SK-N-SH (cell line): Measurements from ENCODE around the gene CLEC16A. TPM values are rescaled to one million over a fixed set of nuclear protein-coding genes. Genes with fewer than 3 reads are reported as not detected.

Experiments used
- CTCF ChIA-PET: fragments of 300-600, 350-600 bp; formaldehyde crosslinking; extraction: SDS; loops from one replicate; lab custom pipeline; 2021; lab: Yijun Ruan, JAX
- POLR2A ChIA-PET: fragments of 350-600 bp; sonication (Branson Sonifier 250); formaldehyde crosslinking; extraction: SDS; loops from one replicate; lab custom pipeline; 2020; ENCODE audit warnings: antibody characterized with exemption, inconsistent platforms; lab: Yijun Ruan, JAX
- DNase-seq: peaks from one replicate; pipeline ENCODE4 v3.0.0; 2012
- H2AFZ ChIP-seq: fragments of 200-600 bp; sonication (generic); 2 replicates; pipeline ENCODE4 v1.8.1; 2016; ENCODE audit warnings: antibody characterized with exemption, mild to moderate bottlenecking, low read depth
- H3F3A ChIP-seq: fragments of 200-600 bp; sonication (generic); replicated peaks from 2 replicates; pipeline ENCODE3; 2016; ENCODE audit warnings: antibody characterized with exemption, mild to moderate bottlenecking; ENCODE audit not compliant: insufficient read depth
- H3K27ac ChIP-seq, 2 experiments: fragments of 200-500 bp in 1 of 2; fragments of 200-600 bp in 1 of 2; sonication (Bioruptor generic) in 1 of 2; sonication (generic), shearing (Covaris generic) in 1 of 2; 2 replicates each; pipeline versions ENCODE4 v1.5.1 to v1.6.1; 2014 to 2016; ENCODE audit warnings: low read depth in 2 of 2, inconsistent platforms in 1 of 2, low read length in 1 of 2, mild to moderate bottlenecking in 1 of 2, mixed read lengths in 1 of 2
- H3K27me3 ChIP-seq: fragments of 200-600 bp; sonication (generic), shearing (Covaris generic); 2 replicates; pipeline ENCODE4 v1.6.1; 2016; ENCODE audit warnings: mixed run types; ENCODE audit not compliant: insufficient read depth
- H3K36me3 ChIP-seq, 2 experiments: fragments of 200-500 bp in 1 of 2; fragments of 200-600 bp in 1 of 2; sonication (Bioruptor generic) in 1 of 2; sonication (generic) in 1 of 2; replicated peaks in 1 of 2; 2 replicates each; pipeline versions ENCODE3 to v1.5.1; 2014 to 2016; ENCODE audit warnings: low read length in 1 of 2, mild to moderate bottlenecking in 1 of 2; ENCODE audit not compliant: insufficient read depth in 2 of 2, control insufficient read depth in 1 of 2
- H3K4me1 ChIP-seq, 2 experiments: fragments of 200-500 bp in 1 of 2; fragments of 200-600 bp in 1 of 2; sonication (Bioruptor generic) in 1 of 2; sonication (generic), shearing (Covaris generic) in 1 of 2; 2 replicates each; pipeline versions ENCODE4 v1.5.1 to v1.6.1; 2014 to 2016; ENCODE audit warnings: low read depth in 1 of 2, low read length in 1 of 2, mixed run types in 1 of 2; ENCODE audit not compliant: insufficient read depth in 2 of 2, control insufficient read depth in 1 of 2
- H3K4me2 ChIP-seq: fragments of 200-600 bp; sonication (generic), shearing (Covaris generic); 2 replicates; pipeline ENCODE4 v1.6.1; 2017; ENCODE audit warnings: mixed run types
- H3K4me3 ChIP-seq, 2 experiments: fragments of 200-500 bp in 1 of 2; fragments of 200-600 bp in 1 of 2; sonication (Bioruptor generic) in 1 of 2; sonication (generic), shearing (Covaris generic) in 1 of 2; 2 replicates each; pipeline versions ENCODE4 v1.5.1 to v1.8.1; 2014 to 2016; ENCODE audit warnings: low read depth in 2 of 2, inconsistent platforms in 1 of 2, low read length in 1 of 2, mild to moderate bottlenecking in 1 of 2, mixed read lengths in 1 of 2, moderate library complexity in 1 of 2
- H3K79me2 ChIP-seq: fragments of 200-600 bp; sonication (generic); 2 replicates; pipeline ENCODE4 v1.8.1; 2017; ENCODE audit warnings: mild to moderate bottlenecking; ENCODE audit not compliant: insufficient read depth
- H3K9ac ChIP-seq: fragments of 200-600 bp; sonication (generic); 2 replicates; pipeline ENCODE4 v1.6.1; 2017; ENCODE audit warnings: mixed run types
- H3K9me2 ChIP-seq: fragments of 200-600 bp; sonication (generic); 2 replicates; pipeline ENCODE4 v1.6.1; 2017; ENCODE audit warnings: mixed run types
- H3K9me3 ChIP-seq: fragments of 200-600 bp; sonication (generic); 2 replicates; pipeline ENCODE4 v1.6.1; 2017; ENCODE audit warnings: mixed run types, mild to moderate bottlenecking, moderate library complexity
- H4K20me1 ChIP-seq: fragments of 200-600 bp; sonication (generic); 2 replicates; pipeline ENCODE4 v1.6.1; 2017; ENCODE audit warnings: mild to moderate bottlenecking, mixed run types; ENCODE audit not compliant: insufficient read depth
- CHD2 ChIP-seq: fragments of 150-350 bp; IDR thresholded peaks from 2 replicates; pipeline ENCODE4 v1.6.1; 2018; ENCODE audit warnings: low read length; ENCODE audit not compliant: partially characterized antibody
- ELF1 ChIP-seq: IDR thresholded peaks from 2 replicates; pipeline ENCODE4 v1.4.0; 2012
- FOSL2 ChIP-seq: IDR thresholded peaks from 2 replicates; pipeline ENCODE4 v1.4.0; 2012; ENCODE audit warnings: low read depth, mild to moderate bottlenecking, moderate library complexity, borderline replicate concordance
- FOXJ3 ChIP-seq: sonication (generic); formaldehyde crosslinking; IDR thresholded peaks from 2 replicates; pipeline ENCODE4 v1.5.1; 2020; ENCODE audit warnings: mild to moderate bottlenecking, missing genetic modification reagents
- GABPA ChIP-seq: IDR thresholded peaks from 2 replicates; pipeline ENCODE4 v1.4.0; 2012; ENCODE audit warnings: low read depth, mild to moderate bottlenecking
- GATA2 ChIP-seq: sonication (generic); formaldehyde crosslinking; IDR thresholded peaks from 2 replicates; pipeline ENCODE4 v1.5.0; 2020; ENCODE audit warnings: mild to moderate bottlenecking, missing genetic modification reagents
- NRF1 ChIP-seq: IDR thresholded peaks from 2 replicates; pipeline ENCODE4 v1.6.1; 2012; ENCODE audit warnings: low read depth, mild to moderate bottlenecking, low read length
- RFX5 ChIP-seq: IDR thresholded peaks from 2 replicates; pipeline ENCODE4 v1.6.1; 2012; ENCODE audit warnings: mild to moderate bottlenecking, improper control_type of control experiment, low read length
- RXRA ChIP-seq: IDR thresholded peaks from 2 replicates; pipeline ENCODE4 v1.4.0; 2012; ENCODE audit warnings: low read depth, mild to moderate bottlenecking, borderline replicate concordance
- SMC3 ChIP-seq: IDR thresholded peaks from 2 replicates; pipeline ENCODE4 v1.6.1; 2012; ENCODE audit warnings: low read depth, low read length, improper control_type of control experiment
- TAF1 ChIP-seq: IDR thresholded peaks from 2 replicates; pipeline ENCODE4 v1.6.1; 2012; ENCODE audit warnings: low read depth, mild to moderate bottlenecking, low read length, moderate library complexity, borderline replicate concordance
- TEAD4 ChIP-seq: IDR thresholded peaks from 2 replicates; pipeline ENCODE4 v1.4.0; 2012; ENCODE audit warnings: mild to moderate bottlenecking, borderline replicate concordance; ENCODE audit not compliant: insufficient read depth
- YY1 ChIP-seq: IDR thresholded peaks from 2 replicates; pipeline ENCODE4 v1.4.0; 2012; ENCODE audit warnings: low read depth, mild to moderate bottlenecking
- WGBS: methylation state at CpG from one replicate; pipeline ENCODE4 v1.1.6; 2017; ENCODE audit warnings: low lambda C conversion rate; 5-methylcytosine and 5-hydroxymethylcytosine counted together
- polyA plus RNA-seq, 3 experiments: library from polyadenylated mRNA; depleted of rRNA; stranded (reverse); fragments of >200 nt; gene quantifications; 2 replicates each; pipeline ENCODE4 v1.2.3, GENCODE V29; 2012
- TF ChIP-seq, protein P1 (sequence below): fragments of 150-350 bp; IDR thresholded peaks from 2 replicates; pipeline ENCODE4 v1.6.1; 2016; ENCODE audit warnings: mild to moderate bottlenecking, low read depth, low read length
- TF ChIP-seq, protein P2 (sequence below): IDR thresholded peaks from 2 replicates; pipeline ENCODE4 v1.6.1; 2012; ENCODE audit warnings: mild to moderate bottlenecking, low read depth, low read length, moderate library complexity
- TF ChIP-seq, protein P3 (sequence below): fragments of 200-600 bp; sonication (generic); IDR thresholded peaks from 2 replicates; pipeline ENCODE4 v1.6.1; 2017; ENCODE audit warnings: antibody characterized with exemption, mild to moderate bottlenecking, moderate library complexity
- TF ChIP-seq, protein P4 (sequence below): IDR thresholded peaks from 2 replicates; pipeline ENCODE4 v1.4.0; 2012; ENCODE audit warnings: low read depth
- TF ChIP-seq, protein P5 (sequence below): IDR thresholded peaks from 2 replicates; pipeline ENCODE4 v1.4.0; 2012; ENCODE audit warnings: low read depth, borderline replicate concordance

The CLEC16A gene
- polyA plus RNA-seq, 1 of the 3 experiments (the other 2 are of a cell fraction) = 13.7 TPM

DNA sequence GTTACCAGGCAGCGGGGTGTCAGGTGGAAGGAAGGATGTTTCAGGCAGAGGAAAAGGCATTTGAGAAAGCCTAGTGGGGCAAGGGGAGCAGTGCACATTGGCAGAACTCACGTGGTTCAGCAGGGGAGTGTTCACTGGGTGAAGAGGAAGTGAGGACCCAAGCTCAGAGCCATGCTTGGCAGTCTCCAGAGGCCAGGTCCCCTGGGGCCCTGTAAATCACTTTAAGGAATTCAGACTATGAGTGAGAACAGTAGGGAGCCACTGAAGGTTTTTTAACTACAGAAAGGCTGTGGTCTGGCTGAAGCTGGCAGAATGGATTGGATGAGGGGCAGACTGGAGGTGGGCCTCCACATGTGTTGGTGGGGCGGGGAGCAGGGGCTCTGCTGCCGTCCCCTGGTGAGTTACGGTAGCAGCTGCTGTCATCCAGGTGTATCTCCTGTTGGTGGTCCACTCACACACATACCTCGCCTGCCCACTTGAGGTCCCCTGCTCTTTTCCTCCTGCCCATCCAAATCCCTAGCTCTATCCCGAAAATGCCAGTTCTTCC lies 5.1 kb downstream of the CLEC16A start (continued):
- TF ChIP-seq GABPA (no peak), TEAD4 (no peak)

DNA sequence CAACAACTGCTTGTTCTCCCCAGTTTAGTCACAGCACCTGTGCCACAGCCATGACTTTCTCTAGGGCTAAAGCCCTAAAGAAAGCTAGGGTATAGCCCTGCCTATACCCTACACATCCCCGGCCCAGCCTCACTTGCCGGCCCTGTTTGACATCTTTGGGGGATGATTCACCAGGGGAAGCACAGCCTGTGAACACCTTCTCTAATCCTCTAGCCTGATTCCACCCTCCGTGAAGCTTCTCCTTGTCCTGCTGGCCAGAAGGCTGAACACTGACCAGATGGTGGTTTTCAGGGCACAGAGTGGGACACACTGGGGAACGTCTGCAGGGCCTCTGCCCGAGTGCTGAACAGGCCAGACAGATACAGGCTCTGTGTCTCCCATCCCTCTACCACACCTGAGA lies 6.0 kb downstream of the CLEC16A start:
- no peaks in the 10 kb centered on the region for H3K36me3 ChIP-seq
- H3F3A ChIP-seq = peaks cover 3% of the 10 kb centered on the region
- CTCF ChIA-PET = interaction anchor here (0.8 to 12.0 kb wide), 8 partner anchors 10 to 446 kb away, joined by 3 to 199 read pairs (median 4); partner anchors contain the start of gene SOCS1
- WGBS = 45% methylated on average over 5 of the region's 5 CpGs
- H3K79me2 ChIP-seq = peaks cover 63% of the 10 kb centered on the region
- H3K27me3 ChIP-seq = no peaks in the 10 kb centered on the region
- no peak overlapping the region for H2AFZ ChIP-seq
- peaks cover 7% of the 10 kb centered on the region for H4K20me1 ChIP-seq
- no peak overlapping the region for H3K4me2 ChIP-seq
- DNase-seq = no peak
- no peak overlapping the region for H3K4me3 ChIP-seq
- TF ChIP-seq TEAD4 (no peak), FOSL2 (no peak), NRF1 (no peak), YY1 (no peak), FOXJ3 (CRISPR knock-in tag) (no peak), RXRA (no peak), TAF1 (no peak), ELF1 (no peak), GATA2 (no peak), CHD2 (no peak), SMC3 (no peak), RFX5 (no peak)
- TF ChIP-seq, protein P1, sequence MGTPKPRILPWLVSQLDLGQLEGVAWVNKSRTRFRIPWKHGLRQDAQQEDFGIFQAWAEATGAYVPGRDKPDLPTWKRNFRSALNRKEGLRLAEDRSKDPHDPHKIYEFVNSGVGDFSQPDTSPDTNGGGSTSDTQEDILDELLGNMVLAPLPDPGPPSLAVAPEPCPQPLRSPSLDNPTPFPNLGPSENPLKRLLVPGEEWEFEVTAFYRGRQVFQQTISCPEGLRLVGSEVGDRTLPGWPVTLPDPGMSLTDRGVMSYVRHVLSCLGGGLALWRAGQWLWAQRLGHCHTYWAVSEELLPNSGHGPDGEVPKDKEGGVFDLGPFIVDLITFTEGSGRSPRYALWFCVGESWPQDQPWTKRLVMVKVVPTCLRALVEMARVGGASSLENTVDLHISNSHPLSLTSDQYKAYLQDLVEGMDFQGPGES = no peak
- TF ChIP-seq, protein P2, sequence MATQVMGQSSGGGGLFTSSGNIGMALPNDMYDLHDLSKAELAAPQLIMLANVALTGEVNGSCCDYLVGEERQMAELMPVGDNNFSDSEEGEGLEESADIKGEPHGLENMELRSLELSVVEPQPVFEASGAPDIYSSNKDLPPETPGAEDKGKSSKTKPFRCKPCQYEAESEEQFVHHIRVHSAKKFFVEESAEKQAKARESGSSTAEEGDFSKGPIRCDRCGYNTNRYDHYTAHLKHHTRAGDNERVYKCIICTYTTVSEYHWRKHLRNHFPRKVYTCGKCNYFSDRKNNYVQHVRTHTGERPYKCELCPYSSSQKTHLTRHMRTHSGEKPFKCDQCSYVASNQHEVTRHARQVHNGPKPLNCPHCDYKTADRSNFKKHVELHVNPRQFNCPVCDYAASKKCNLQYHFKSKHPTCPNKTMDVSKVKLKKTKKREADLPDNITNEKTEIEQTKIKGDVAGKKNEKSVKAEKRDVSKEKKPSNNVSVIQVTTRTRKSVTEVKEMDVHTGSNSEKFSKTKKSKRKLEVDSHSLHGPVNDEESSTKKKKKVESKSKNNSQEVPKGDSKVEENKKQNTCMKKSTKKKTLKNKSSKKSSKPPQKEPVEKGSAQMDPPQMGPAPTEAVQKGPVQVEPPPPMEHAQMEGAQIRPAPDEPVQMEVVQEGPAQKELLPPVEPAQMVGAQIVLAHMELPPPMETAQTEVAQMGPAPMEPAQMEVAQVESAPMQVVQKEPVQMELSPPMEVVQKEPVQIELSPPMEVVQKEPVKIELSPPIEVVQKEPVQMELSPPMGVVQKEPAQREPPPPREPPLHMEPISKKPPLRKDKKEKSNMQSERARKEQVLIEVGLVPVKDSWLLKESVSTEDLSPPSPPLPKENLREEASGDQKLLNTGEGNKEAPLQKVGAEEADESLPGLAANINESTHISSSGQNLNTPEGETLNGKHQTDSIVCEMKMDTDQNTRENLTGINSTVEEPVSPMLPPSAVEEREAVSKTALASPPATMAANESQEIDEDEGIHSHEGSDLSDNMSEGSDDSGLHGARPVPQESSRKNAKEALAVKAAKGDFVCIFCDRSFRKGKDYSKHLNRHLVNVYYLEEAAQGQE = no peak
- TF ChIP-seq, protein P3, sequence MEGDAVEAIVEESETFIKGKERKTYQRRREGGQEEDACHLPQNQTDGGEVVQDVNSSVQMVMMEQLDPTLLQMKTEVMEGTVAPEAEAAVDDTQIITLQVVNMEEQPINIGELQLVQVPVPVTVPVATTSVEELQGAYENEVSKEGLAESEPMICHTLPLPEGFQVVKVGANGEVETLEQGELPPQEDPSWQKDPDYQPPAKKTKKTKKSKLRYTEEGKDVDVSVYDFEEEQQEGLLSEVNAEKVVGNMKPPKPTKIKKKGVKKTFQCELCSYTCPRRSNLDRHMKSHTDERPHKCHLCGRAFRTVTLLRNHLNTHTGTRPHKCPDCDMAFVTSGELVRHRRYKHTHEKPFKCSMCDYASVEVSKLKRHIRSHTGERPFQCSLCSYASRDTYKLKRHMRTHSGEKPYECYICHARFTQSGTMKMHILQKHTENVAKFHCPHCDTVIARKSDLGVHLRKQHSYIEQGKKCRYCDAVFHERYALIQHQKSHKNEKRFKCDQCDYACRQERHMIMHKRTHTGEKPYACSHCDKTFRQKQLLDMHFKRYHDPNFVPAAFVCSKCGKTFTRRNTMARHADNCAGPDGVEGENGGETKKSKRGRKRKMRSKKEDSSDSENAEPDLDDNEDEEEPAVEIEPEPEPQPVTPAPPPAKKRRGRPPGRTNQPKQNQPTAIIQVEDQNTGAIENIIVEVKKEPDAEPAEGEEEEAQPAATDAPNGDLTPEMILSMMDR = no peak
- TF ChIP-seq, protein P4, sequence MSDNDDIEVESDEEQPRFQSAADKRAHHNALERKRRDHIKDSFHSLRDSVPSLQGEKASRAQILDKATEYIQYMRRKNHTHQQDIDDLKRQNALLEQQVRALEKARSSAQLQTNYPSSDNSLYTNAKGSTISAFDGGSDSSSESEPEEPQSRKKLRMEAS = no peak
- TF ChIP-seq, protein P5, sequence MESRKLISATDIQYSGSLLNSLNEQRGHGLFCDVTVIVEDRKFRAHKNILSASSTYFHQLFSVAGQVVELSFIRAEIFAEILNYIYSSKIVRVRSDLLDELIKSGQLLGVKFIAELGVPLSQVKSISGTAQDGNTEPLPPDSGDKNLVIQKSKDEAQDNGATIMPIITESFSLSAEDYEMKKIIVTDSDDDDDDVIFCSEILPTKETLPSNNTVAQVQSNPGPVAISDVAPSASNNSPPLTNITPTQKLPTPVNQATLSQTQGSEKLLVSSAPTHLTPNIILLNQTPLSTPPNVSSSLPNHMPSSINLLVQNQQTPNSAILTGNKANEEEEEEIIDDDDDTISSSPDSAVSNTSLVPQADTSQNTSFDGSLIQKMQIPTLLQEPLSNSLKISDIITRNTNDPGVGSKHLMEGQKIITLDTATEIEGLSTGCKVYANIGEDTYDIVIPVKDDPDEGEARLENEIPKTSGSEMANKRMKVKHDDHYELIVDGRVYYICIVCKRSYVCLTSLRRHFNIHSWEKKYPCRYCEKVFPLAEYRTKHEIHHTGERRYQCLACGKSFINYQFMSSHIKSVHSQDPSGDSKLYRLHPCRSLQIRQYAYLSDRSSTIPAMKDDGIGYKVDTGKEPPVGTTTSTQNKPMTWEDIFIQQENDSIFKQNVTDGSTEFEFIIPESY = no peak
- TF ChIP-seq, all 33 proteins: peak for 0
- Histone ChIP-seq H3K4me1 (peaks cover 22 to 60% of the 10 kb centered on the region in 2 experiments), H3K9me3 (no peaks in the 10 kb centered on the region), H3K9ac (no peak overlapping the region), H3K9me2 (no peaks in the 10 kb centered on the region), H3K27ac (peak overlapping the region in 1 of 2 experiments; percentile 51; a peak in 1 of 4 replicates)
- POLR2A ChIA-PET = interaction anchor here (0.6 to 0.8 kb wide), 3 partner anchors 205 to 310 kb away, joined by 3 to 4 read pairs (median 3); no protein-coding TSS in a partner anchor
